Liver (tissue), 3 donors: Measurements from ENCODE around the gene NAT10.
"Not testable (repeated sequence)": the region's sequence is repeated elsewhere in the genome, so short reads cannot be mapped to it uniquely, and the experiment has no call there.

ENCODE experiments used
- CTCF ChIP-seq: fragments of 150-350 bp; IDR thresholded peaks from 2 replicates; pipeline ENCODE4 v1.5.1; 2017; ENCODE audit warnings: improper control_type of control experiment, low read depth, low read length; ENCODE audit not compliant: missing input control
- EGR1 ChIP-seq, 2 donors: IDR thresholded peaks; 2 replicates each; pipeline ENCODE4 v1.6.1; 2016 to 2018; ENCODE audit warnings: antibody characterized with exemption in 2 of 2, low read depth in 2 of 2
- FOXA1 ChIP-seq: IDR thresholded peaks from 2 replicates; pipeline ENCODE4 v1.6.1; 2016; ENCODE audit warnings: antibody characterized with exemption
- GABPA ChIP-seq, 2 donors: IDR thresholded peaks in 1 of 2; conservative IDR thresholded peaks in 1 of 2; 2 replicates each; pipeline ENCODE4 v1.6.1; 2016; ENCODE audit warnings: antibody characterized with exemption in 2 of 2, mild to moderate bottlenecking in 1 of 2, moderate library complexity in 1 of 2
- HNF4A ChIP-seq, 2 donors: conservative IDR thresholded peaks; 2 replicates each; pipeline ENCODE4 v1.6.1; 2016; ENCODE audit warnings: antibody characterized with exemption in 2 of 2, mild to moderate bottlenecking in 2 of 2
- JUND ChIP-seq, 2 donors: IDR thresholded peaks; 2 replicates each; pipeline ENCODE4 v1.6.1; 2016; ENCODE audit warnings: antibody characterized with exemption in 2 of 2
- MAX ChIP-seq: IDR thresholded peaks from 2 replicates; pipeline ENCODE4 v1.6.1; 2016; ENCODE audit warnings: antibody characterized with exemption
- RAD21 ChIP-seq, 2 donors: IDR thresholded peaks; 2 replicates each; pipeline ENCODE4 v1.6.1; 2016; ENCODE audit warnings: antibody characterized with exemption in 2 of 2, mild to moderate bottlenecking in 2 of 2
- REST ChIP-seq: IDR thresholded peaks from 2 replicates; pipeline ENCODE4 v1.6.1; 2016; ENCODE audit warnings: antibody characterized with exemption, mild to moderate bottlenecking
- RXRA ChIP-seq, 2 donors: IDR thresholded peaks; 2 replicates each; pipeline ENCODE4 v1.6.1; 2017 to 2018; ENCODE audit warnings: antibody characterized with exemption in 2 of 2, mild to moderate bottlenecking in 1 of 2
- SP1 ChIP-seq: IDR thresholded peaks from 2 replicates; pipeline ENCODE4 v1.6.1; 2018; ENCODE audit warnings: antibody characterized with exemption, mild to moderate bottlenecking
- TAF1 ChIP-seq: conservative IDR thresholded peaks from 2 replicates; pipeline ENCODE4 v1.6.1; 2016; ENCODE audit warnings: antibody characterized with exemption, mild to moderate bottlenecking
- YY1 ChIP-seq: IDR thresholded peaks from 2 replicates; pipeline ENCODE4 v1.6.1; 2016; ENCODE audit warnings: antibody characterized with exemption, mild to moderate bottlenecking
- ZBTB33 ChIP-seq: IDR thresholded peaks from 2 replicates; pipeline ENCODE4 v1.6.1; 2016; ENCODE audit warnings: antibody characterized with exemption
- donor health status: healthy.
- donor health status: healthy.

- not testable (repeated sequence) for TF ChIP-seq CTCF; HNF4A (conservative IDR thresholded peaks at IDR 0.05); RAD21 (IDR thresholded peaks at IDR 0.05); RXRA (IDR thresholded peaks at IDR 0.05); SP1; FOXA1; JUND (IDR thresholded peaks at IDR 0.05); YY1; ZBTB33; REST; TAF1; EGR1 (IDR thresholded peaks at IDR 0.05; ENCODE audit: low read depth in 2 of 2); GABPA (IDR thresholded peaks at IDR 0.05 in 1 of 2, conservative IDR thresholded peaks at IDR 0.05 in 1 of 2); MAX
These were observed 10.5 kb upstream of the NAT10 start for GRCh38 chr11:34094900-34095299.
